HCT116 (cell line): ENCODE data around the gene CASP9. TPM values are rescaled to one million over a fixed set of nuclear protein-coding genes. Genes with fewer than 3 reads are reported as not detected.

Experiments
- ATAC-seq: fragments of 200-7000 bp; cut with Tn5 transposase; 2 replicates; pipeline ENCODE4 v1.9.1; 2020; ENCODE audit warnings: mild to moderate bottlenecking, moderate library complexity
- BruUV-seq: library from RNA; stranded (reverse); fragments of 400-500 nt; replicated peaks from 2 replicates; lab custom pipeline; 2021; lab: Mats Ljungman, UMichigan
- CTCF ChIA-PET: fragments of 300-600 bp; sonication (Branson Sonifier 250); formaldehyde crosslinking; loops from one replicate; lab custom pipeline; 2021; ENCODE audit warnings: antibody characterized with exemption; lab: Charles Lee
- POLR2A ChIA-PET: fragments of 300-600, 350-600 bp; sonication (Branson Sonifier 250); formaldehyde crosslinking; loops from one replicate; lab custom pipeline; 2021; ENCODE audit warnings: antibody characterized with exemption; lab: Charles Lee
- RAD21 ChIA-PET, 2 experiments: fragments of 300-600 bp; sonication (Branson Sonifier 250); formaldehyde crosslinking; loops; one replicate each; lab custom pipeline; 2023; ENCODE audit warnings: low total read pairs in 2 of 2; ENCODE audit not compliant: uncharacterized antibody in 2 of 2, unreplicated experiment in 2 of 2, low non-redundant PET in 1 of 2; lab: Charles Lee
- DNase-seq: peaks from one replicate; pipeline ENCODE4 v3.0.0-alpha.2; 2010; ENCODE audit warnings: low read depth, low spot score
- H2AFZ ChIP-seq: fragments of 200-600 bp; shearing (Covaris generic), sonication (generic); 2 replicates; pipeline ENCODE4 v1.6.1; 2017; ENCODE audit warnings: low read depth, mixed run types, mixed read lengths, antibody characterized with exemption, low read length; ENCODE audit not compliant: poor library complexity, severe bottlenecking
- H3K27ac ChIP-seq: 2 replicates; pipeline ENCODE4 v1.5.1; 2012; ENCODE audit warnings: low read depth, low read length
- H3K27me3 ChIP-seq: fragments of 200-600 bp; sonication (generic); 2 replicates; pipeline ENCODE4 v1.6.1; 2016; ENCODE audit warnings: mixed run types, low read length, mixed read lengths; ENCODE audit not compliant: insufficient read depth
- H3K36me3 ChIP-seq, 2 experiments: fragments of 200-500 bp in 1 of 2; fragments of 200-600 bp in 1 of 2; sonication (Bioruptor generic) in 1 of 2; sonication (generic) in 1 of 2; 2 replicates each; pipeline versions ENCODE4 v1.5.1 to v1.6.1; 2014 to 2016; ENCODE audit warnings: low read length in 2 of 2, inconsistent platforms in 1 of 2, mixed read lengths in 1 of 2, mixed run types in 1 of 2; ENCODE audit not compliant: insufficient read depth in 2 of 2, control insufficient read depth in 1 of 2
- H3K4me1 ChIP-seq, 2 experiments: fragments of 200-600 bp in 1 of 2; sonication (generic) in 1 of 2; 2 replicates each; pipeline versions ENCODE4 v1.5.1 to v1.6.1; 2012 to 2017; ENCODE audit warnings: low read length in 2 of 2, inconsistent platforms in 1 of 2, mild to moderate bottlenecking in 1 of 2, mixed read lengths in 1 of 2, mixed run types in 1 of 2, moderate library complexity in 1 of 2; ENCODE audit not compliant: insufficient read depth in 2 of 2, control insufficient read depth in 1 of 2
- H3K4me2 ChIP-seq: fragments of 200-600 bp; sonication (generic); 2 replicates; pipeline ENCODE4 v1.6.1; 2017; ENCODE audit warnings: mixed run types, low read length, mixed read lengths
- H3K4me3 ChIP-seq, 2 experiments: fragments of 200-600 bp in 1 of 2; sonication (generic) in 1 of 2; replicated peaks in 1 of 2; 2 replicates each; pipeline ENCODE4 v1.5.1; 2011 to 2016; ENCODE audit warnings: low read length in 2 of 2, control low read depth in 1 of 2, low read depth in 1 of 2, mild to moderate bottlenecking in 1 of 2, mixed read lengths in 1 of 2, mixed run types in 1 of 2
- H3K79me2 ChIP-seq: fragments of 200-600 bp; sonication (generic); 2 replicates; pipeline ENCODE4 v1.6.1; 2017; ENCODE audit warnings: mild to moderate bottlenecking, mixed run types, low read length, moderate library complexity, mixed read lengths; ENCODE audit not compliant: insufficient read depth
- H3K9ac ChIP-seq: fragments of 200-600 bp; sonication (generic); 2 replicates; pipeline ENCODE4 v1.6.1; 2016; ENCODE audit warnings: low read length, mixed read lengths
- H3K9me2 ChIP-seq: fragments of 200-600 bp; sonication (generic), shearing (Covaris generic); 2 replicates; pipeline ENCODE4 v1.6.1; 2017; ENCODE audit warnings: mixed run types, mild to moderate bottlenecking, moderate library complexity; ENCODE audit not compliant: insufficient read depth
- H3K9me3 ChIP-seq, 2 experiments: fragments of 200-500 bp in 1 of 2; fragments of 200-600 bp in 1 of 2; sonication (Bioruptor generic) in 1 of 2; sonication (generic) in 1 of 2; 2 replicates each; pipeline ENCODE4 v1.6.1; 2014 to 2017; ENCODE audit warnings: low read length in 2 of 2, mixed read lengths in 2 of 2, inconsistent platforms in 1 of 2, low read depth in 1 of 2, mild to moderate bottlenecking in 1 of 2, mixed run types in 1 of 2, moderate library complexity in 1 of 2; ENCODE audit not compliant: control insufficient read depth in 1 of 2, insufficient read depth in 1 of 2
- H4K20me1 ChIP-seq: fragments of 200-600 bp; sonication (generic), shearing (Covaris generic); 2 replicates; pipeline ENCODE4 v1.6.1; 2017; ENCODE audit warnings: mixed run types, mild to moderate bottlenecking, moderate library complexity; ENCODE audit not compliant: insufficient read depth
- CEBPB ChIP-seq: IDR thresholded peaks from 2 replicates; pipeline ENCODE4 v1.6.1; 2012; ENCODE audit warnings: low read depth
- CTCF ChIP-seq, 3 experiments: fragments of 200-600 bp in 1 of 3; sonication (generic) in 1 of 3; IDR thresholded peaks in 2 of 3; conservative IDR thresholded peaks in 1 of 3; 2 replicates each; pipeline ENCODE4 v1.5.1; 2012 to 2017; ENCODE audit warnings: low read depth in 2 of 3, low read length in 2 of 3, antibody characterized with exemption in 1 of 3, borderline replicate concordance in 1 of 3, control low read depth in 1 of 3, mild to moderate bottlenecking in 1 of 3, mixed read lengths in 1 of 3, mixed run types in 1 of 3, moderate library complexity in 1 of 3; ENCODE audit not compliant: insufficient read depth in 1 of 3
- EZH2 ChIP-seq: fragments of 200-600 bp; sonication (generic); IDR thresholded peaks from 2 replicates; pipeline ENCODE4 v1.6.1; 2017; ENCODE audit warnings: antibody characterized with exemption, mixed run types
- JUND ChIP-seq: IDR thresholded peaks from 2 replicates; pipeline ENCODE4 v1.6.1; 2012
- SIN3A ChIP-seq: IDR thresholded peaks from 2 replicates; pipeline ENCODE4 v1.6.1; 2012; ENCODE audit warnings: low read depth
- YY1 ChIP-seq: IDR thresholded peaks from 2 replicates; pipeline ENCODE4 v1.6.1; 2011; ENCODE audit warnings: low read length, low read depth, moderate library complexity, mild to moderate bottlenecking; ENCODE audit not compliant: insufficient replicate concordance; ENCODE audit errors: extremely low read depth
- ZBTB33 ChIP-seq: IDR thresholded peaks from 2 replicates; pipeline ENCODE4 v1.6.1; 2011; ENCODE audit warnings: mild to moderate bottlenecking, low read length, moderate library complexity; ENCODE audit not compliant: insufficient replicate concordance; ENCODE audit errors: extremely low read depth
- ZNF274 ChIP-seq: fragments of 200-500 bp; sonication (Bioruptor generic); IDR thresholded peaks from 2 replicates; pipeline ENCODE4 v1.6.1; 2014; ENCODE audit warnings: mild to moderate bottlenecking, low read depth, low read length, inconsistent platforms
- intact Hi-C: fragments of 100-400 bp; cut with micrococcal nuclease; formaldehyde crosslinking; loops from 2 replicates; pipeline ENCODE4 v1.10.0; 2022
- total RNA-seq: library from RNA; stranded (reverse); gene quantifications from one replicate; pipeline ENCODE4 v1.2.1, GENCODE V29; 2021; ENCODE audit not compliant: unreplicated experiment

The CASP9 gene
- total RNA-seq, 1 experiment from 2014 or later: 10.6 TPM

GRCh38 chr1:15513192-15513591 is 10.8 kb downstream of the CASP9 start:
- no peak overlapping the region for H3K4me2 ChIP-seq
- DNase-seq (no peak), ATAC-seq (no peak)
- H3K27me3 ChIP-seq: no peaks in the 10 kb centered on the region
- intact Hi-C loops: no loop called here
- no peaks in the 10 kb centered on the region for H3K79me2 ChIP-seq
- ChIA-PET CTCF (no interaction called here), POLR2A (no interaction called here), RAD21 (no interaction called here)
- TF ChIP-seq CEBPB: no peak
- TF ChIP-seq ZBTB33: no peak
- TF ChIP-seq CTCF (IDR thresholded peaks at IDR 0.05 in 2 of 3, conservative IDR thresholded peaks at IDR 0.05 in 1 of 3; ENCODE audit: borderline replicate concordance in 1 of 3, insufficient read depth in 1 of 3, low read depth in 2 of 3, low read length in 2 of 3): no peak
- TF ChIP-seq SIN3A: no peak
- no peak for TF ChIP-seq JUND
- no peak for TF ChIP-seq EZH2
- TF ChIP-seq ZNF274: no peak
- no peak for TF ChIP-seq YY1
- H4K20me1 ChIP-seq: no peaks in the 10 kb centered on the region
- H3K9me2 ChIP-seq: no peaks in the 10 kb centered on the region
- H3K9me3 ChIP-seq: no peaks in the 10 kb centered on the region
- H2AFZ ChIP-seq: no peak overlapping the region
- peaks cover 2 to 5% of the 10 kb centered on the region in 2 experiments; a peak in 1 of 4 replicates for H3K36me3 ChIP-seq
- no peak overlapping the region for H3K9ac ChIP-seq
- no TSS peak for BruUV-seq
- H3K4me1 ChIP-seq: no peaks in the 10 kb centered on the region
- no peak overlapping the region for H3K27ac ChIP-seq
- H3K4me3 ChIP-seq: no peak overlapping the region
